ENCODE data around the gene ARHGAP44.

ARHGAP44 gene

DNA sequence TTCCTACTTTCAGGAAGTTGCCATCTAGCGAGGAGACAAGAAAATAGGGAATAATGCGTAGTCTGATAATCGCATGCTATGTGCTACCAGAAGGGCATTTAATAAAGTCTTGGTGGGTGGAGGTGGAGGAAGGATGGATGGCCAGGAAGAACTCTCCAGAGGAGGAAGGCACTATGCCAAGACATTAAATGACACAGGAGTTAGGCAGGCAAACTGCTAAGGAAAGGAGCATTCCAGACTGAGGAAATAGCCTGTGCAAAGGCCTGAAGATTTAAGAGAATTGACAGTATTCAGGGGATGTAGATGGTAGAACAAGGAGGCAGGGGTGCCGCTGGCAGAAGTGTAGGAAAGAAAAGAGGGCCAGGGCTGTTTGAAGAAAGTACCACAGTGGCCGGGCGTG is 19.3 kb upstream of the ARHGAP44 start:
- no peak for DNase-seq (ENCODE audit: low read depth in 1 of 2, low spot score in 1 of 2)
- no peak overlapping the region for H3K4me3 ChIP-seq (replicated peaks; ENCODE audit: insufficient read depth, low read length)
- TF ChIP-seq SPI1 (IDR thresholded peaks at IDR 0.05; ENCODE audit: borderline replicate concordance, low read depth) (no peak), POLR2AphosphoS5 (IDR thresholded peaks at IDR 0.05; ENCODE audit: low read depth) (no peak), GABPA (IDR thresholded peaks at IDR 0.05; ENCODE audit: low read depth) (no peak)
- no peak overlapping the region for H3K27ac ChIP-seq (replicated peaks)
- H3K27me3 ChIP-seq (ENCODE audit: insufficient read depth, poor library complexity, severe bottlenecking) = no peaks in the 10 kb centered on the region

DNA sequence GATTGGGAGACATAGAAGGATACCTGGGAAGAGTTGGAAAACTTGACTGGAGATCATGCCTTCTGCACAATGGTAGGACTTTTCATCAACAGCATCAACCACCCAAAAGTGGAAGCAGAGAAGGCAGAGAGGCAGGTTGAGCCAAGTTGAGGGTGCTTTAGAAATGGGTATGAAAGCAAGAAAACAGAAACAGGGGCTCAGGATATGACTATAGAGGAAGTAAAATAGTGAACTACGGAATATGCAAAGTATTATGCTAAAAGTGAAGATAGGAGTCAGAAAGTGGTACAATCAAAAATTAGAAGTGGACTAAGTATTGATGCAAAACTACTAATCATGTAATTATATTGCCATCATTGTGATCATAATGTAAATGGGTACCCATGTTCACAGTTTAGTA is 16.1 kb upstream of the ARHGAP44 start:
- Histone ChIP-seq H3K4me3 (replicated peaks; ENCODE audit: insufficient read depth, low read length) (no peak overlapping the region), H3K27ac (replicated peaks) (no peak overlapping the region), H3K27me3 (ENCODE audit: insufficient read depth, poor library complexity, severe bottlenecking) (no peaks in the 10 kb centered on the region)
- no peak for DNase-seq (ENCODE audit: low read depth in 1 of 2, low spot score in 1 of 2)
- TF ChIP-seq GABPA (IDR thresholded peaks at IDR 0.05; ENCODE audit: low read depth) (no peak), SPI1 (IDR thresholded peaks at IDR 0.05; ENCODE audit: borderline replicate concordance, low read depth) (no peak), POLR2AphosphoS5 (IDR thresholded peaks at IDR 0.05; ENCODE audit: low read depth) (no peak)
- TF ChIP-seq, protein P1, sequence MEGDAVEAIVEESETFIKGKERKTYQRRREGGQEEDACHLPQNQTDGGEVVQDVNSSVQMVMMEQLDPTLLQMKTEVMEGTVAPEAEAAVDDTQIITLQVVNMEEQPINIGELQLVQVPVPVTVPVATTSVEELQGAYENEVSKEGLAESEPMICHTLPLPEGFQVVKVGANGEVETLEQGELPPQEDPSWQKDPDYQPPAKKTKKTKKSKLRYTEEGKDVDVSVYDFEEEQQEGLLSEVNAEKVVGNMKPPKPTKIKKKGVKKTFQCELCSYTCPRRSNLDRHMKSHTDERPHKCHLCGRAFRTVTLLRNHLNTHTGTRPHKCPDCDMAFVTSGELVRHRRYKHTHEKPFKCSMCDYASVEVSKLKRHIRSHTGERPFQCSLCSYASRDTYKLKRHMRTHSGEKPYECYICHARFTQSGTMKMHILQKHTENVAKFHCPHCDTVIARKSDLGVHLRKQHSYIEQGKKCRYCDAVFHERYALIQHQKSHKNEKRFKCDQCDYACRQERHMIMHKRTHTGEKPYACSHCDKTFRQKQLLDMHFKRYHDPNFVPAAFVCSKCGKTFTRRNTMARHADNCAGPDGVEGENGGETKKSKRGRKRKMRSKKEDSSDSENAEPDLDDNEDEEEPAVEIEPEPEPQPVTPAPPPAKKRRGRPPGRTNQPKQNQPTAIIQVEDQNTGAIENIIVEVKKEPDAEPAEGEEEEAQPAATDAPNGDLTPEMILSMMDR (IDR thresholded peaks at IDR 0.05; ENCODE audit: insufficient read depth, low read length) = no peak
- TF ChIP-seq, protein P2, sequence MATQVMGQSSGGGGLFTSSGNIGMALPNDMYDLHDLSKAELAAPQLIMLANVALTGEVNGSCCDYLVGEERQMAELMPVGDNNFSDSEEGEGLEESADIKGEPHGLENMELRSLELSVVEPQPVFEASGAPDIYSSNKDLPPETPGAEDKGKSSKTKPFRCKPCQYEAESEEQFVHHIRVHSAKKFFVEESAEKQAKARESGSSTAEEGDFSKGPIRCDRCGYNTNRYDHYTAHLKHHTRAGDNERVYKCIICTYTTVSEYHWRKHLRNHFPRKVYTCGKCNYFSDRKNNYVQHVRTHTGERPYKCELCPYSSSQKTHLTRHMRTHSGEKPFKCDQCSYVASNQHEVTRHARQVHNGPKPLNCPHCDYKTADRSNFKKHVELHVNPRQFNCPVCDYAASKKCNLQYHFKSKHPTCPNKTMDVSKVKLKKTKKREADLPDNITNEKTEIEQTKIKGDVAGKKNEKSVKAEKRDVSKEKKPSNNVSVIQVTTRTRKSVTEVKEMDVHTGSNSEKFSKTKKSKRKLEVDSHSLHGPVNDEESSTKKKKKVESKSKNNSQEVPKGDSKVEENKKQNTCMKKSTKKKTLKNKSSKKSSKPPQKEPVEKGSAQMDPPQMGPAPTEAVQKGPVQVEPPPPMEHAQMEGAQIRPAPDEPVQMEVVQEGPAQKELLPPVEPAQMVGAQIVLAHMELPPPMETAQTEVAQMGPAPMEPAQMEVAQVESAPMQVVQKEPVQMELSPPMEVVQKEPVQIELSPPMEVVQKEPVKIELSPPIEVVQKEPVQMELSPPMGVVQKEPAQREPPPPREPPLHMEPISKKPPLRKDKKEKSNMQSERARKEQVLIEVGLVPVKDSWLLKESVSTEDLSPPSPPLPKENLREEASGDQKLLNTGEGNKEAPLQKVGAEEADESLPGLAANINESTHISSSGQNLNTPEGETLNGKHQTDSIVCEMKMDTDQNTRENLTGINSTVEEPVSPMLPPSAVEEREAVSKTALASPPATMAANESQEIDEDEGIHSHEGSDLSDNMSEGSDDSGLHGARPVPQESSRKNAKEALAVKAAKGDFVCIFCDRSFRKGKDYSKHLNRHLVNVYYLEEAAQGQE (IDR thresholded peaks at IDR 0.05; ENCODE audit: insufficient replicate concordance, low read depth) = no peak

DNA sequence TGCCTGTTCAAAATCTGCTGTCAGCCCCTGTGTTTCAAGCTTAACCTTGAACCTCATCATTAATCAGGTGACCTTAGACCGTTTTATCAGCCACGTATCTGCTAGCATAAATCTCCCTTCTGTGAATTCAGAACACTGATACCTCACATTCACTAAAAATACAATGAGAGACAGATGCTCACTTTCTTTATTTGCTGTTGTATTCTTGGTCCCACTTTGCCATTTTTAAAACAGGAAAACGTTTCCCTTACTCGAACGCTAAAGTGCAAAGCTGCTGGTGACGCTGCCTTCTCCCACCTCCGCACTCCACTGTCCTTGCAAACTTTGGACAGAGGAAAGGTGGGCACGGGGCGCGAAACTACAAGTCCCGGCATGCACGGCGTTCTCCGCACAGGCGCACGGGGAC is 220 bp upstream of the ARHGAP44 start:
- H3K27me3 ChIP-seq (ENCODE audit: insufficient read depth, poor library complexity, severe bottlenecking) = peaks cover 4% of the 10 kb centered on the region
- peak overlapping the region; percentile 57 for H3K4me3 ChIP-seq (replicated peaks; ENCODE audit: insufficient read depth, low read length)
- TF ChIP-seq POLR2AphosphoS5 (IDR thresholded peaks at IDR 0.05; ENCODE audit: low read depth) (no peak), GABPA (IDR thresholded peaks at IDR 0.05; ENCODE audit: low read depth) (no peak), SPI1 (IDR thresholded peaks at IDR 0.05; ENCODE audit: borderline replicate concordance, low read depth) (no peak)
- TF ChIP-seq, protein P2 (IDR thresholded peaks at IDR 0.05; ENCODE audit: insufficient replicate concordance, low read depth) = no peak
- TF ChIP-seq, protein P1 (IDR thresholded peaks at IDR 0.05; ENCODE audit: insufficient read depth, low read length) = no peak
- no peak for DNase-seq (ENCODE audit: low read depth in 1 of 2, low spot score in 1 of 2)
- no peak overlapping the region for H3K27ac ChIP-seq (replicated peaks)

DNA sequence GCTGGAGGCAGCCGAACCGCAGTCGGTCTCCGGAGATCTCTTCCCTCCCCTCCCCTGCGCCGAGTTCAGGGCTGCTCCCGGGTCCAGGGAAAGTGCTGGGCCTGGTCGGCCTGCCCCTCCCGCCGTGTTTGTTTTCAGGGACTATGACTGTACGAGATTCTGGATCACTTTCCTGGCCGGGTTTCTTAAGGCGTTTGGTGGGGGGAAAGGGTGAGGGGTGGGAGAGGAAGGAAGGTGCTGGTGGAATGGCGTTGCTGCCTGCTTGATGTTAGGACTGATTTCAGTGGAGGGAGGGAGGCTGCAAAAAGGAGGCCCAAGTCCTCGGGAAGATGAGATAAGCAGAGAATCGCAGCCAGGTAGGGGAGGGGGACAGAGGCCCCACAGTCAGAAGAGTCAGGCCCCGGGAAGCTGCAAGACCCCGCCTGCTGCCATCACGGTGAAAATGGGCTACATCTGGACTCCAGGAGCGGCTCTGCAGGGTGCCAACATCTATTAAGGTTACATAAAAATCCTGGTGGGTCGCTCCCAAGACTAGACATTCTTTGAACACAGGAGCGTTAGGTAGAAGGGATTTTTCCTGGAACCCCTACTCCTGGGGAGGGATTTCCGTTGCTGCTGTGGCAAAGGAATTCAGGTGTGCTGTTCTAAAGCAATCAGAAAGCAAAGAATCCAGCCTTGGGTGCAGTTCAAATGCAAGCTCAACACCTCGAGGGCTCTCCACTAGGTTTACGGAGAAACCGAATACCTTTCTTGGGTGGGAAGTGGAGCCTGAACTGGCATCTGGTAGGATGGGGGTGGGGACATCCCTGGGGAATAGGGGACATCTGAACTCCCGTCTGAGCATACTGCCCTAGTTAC is 1.2 kb downstream of the ARHGAP44 start:
- TF ChIP-seq SPI1 (IDR thresholded peaks at IDR 0.05; ENCODE audit: borderline replicate concordance, low read depth) (no peak), POLR2AphosphoS5 (IDR thresholded peaks at IDR 0.05; ENCODE audit: low read depth) (no peak), GABPA (IDR thresholded peaks at IDR 0.05; ENCODE audit: low read depth) (no peak)
- TF ChIP-seq, protein P1 (IDR thresholded peaks at IDR 0.05; ENCODE audit: insufficient read depth, low read length) = no peak
- TF ChIP-seq, protein P2 (IDR thresholded peaks at IDR 0.05; ENCODE audit: insufficient replicate concordance, low read depth) = no peak
- Histone ChIP-seq H3K27me3 (ENCODE audit: insufficient read depth, poor library complexity, severe bottlenecking) (peaks cover 4% of the 10 kb centered on the region), H3K27ac (replicated peaks) (no peak overlapping the region), H3K4me3 (replicated peaks; ENCODE audit: insufficient read depth, low read length) (peak overlapping the region; percentile 57)
- no peak for DNase-seq (ENCODE audit: low read depth in 1 of 2, low spot score in 1 of 2)
